GM23248 (cell line): Measurements from ENCODE around the gene TEX19.

ENCODE experiments used
- EZH2 ChIP-seq: fragments of 200-600 bp; sonication (generic); IDR thresholded peaks from 2 replicates; pipeline ENCODE4 v1.6.1; 2018; ENCODE audit warnings: antibody characterized with exemption, mild to moderate bottlenecking; ENCODE audit not compliant: insufficient read depth, poor library complexity, severe bottlenecking
- EZH2phosphoT487 ChIP-seq: fragments of 200-600 bp; sonication (generic); IDR thresholded peaks from 2 replicates; pipeline ENCODE4 v1.6.1; 2018; ENCODE audit warnings: antibody characterized with exemption, moderate library complexity, mild to moderate bottlenecking, low read depth; ENCODE audit not compliant: insufficient read depth

DNA sequence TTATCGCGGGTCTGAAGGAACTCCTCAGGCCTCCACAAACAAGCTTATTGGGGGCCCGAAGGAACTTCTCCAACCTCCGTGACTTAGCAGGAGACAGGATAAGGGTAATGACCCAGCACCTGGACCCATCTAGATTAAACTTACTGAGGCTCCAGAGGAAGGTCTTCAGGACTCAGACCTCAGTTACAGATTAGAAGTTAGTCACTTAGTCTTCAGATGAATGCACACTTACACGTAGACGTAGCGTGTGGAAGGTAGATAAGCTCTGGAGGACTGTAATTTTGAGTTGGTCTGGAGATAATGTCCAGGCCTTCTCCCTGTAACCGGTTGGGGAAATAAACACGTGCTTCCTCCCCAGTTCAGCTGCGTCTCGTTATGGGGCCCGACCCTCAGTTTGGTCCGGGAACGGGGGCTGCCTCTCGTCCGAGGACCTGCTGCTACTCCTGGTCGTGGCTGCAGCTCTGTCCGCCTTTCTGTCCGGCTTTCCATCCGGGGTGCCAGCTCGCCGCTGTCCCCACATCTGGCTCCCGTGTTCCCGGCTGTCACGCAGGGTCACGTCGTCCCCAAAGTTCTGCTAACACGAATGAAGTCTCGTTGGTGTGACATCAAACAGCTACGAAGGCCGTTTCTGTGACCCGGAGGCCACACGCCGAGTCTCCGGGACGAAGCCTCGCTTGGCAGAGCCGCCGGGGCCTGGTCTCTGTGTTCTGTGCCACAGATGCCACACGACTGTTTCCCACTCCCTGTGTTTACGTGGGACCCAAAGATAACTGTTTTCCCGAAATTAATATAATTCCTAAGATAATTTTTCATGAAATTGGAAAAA is 13.7 kb upstream of the TEX19 start:
- no peak for TF ChIP-seq EZH2phosphoT487
- TF ChIP-seq EZH2, result no peak
